CD8-positive, alpha-beta memory T cell (primary cell): Measurements from ENCODE around the gene MYO1A. TPM values are rescaled to one million over a fixed set of nuclear protein-coding genes. Genes with fewer than 3 reads are reported as not detected.

Experiments
- CTCF ChIA-PET: fragments of 350-600 bp; sonication (Branson Sonifier 250); formaldehyde crosslinking; loops from one replicate; lab custom pipeline; 2021; ENCODE audit warnings: antibody characterized with exemption; lab: Charles Lee
- POLR2A ChIA-PET: fragments of 350-600 bp; sonication (Branson Sonifier 250); formaldehyde crosslinking; loops from one replicate; lab custom pipeline; 2021; ENCODE audit warnings: antibody characterized with exemption; lab: Charles Lee
- DNase-seq, 5 donors: peaks; one replicate each; pipeline versions ENCODE4 v3.0.0 to v3.0.0-alpha.2; 2020 to 2022; ENCODE audit warnings: mixed read lengths in 1 of 5
- H3K27ac ChIP-seq: one replicate; pipeline ENCODE4 v1.7.0; 2013; ENCODE audit warnings: low read depth, mild to moderate bottlenecking, low read length, moderate library complexity
- H3K27me3 ChIP-seq: 2 replicates; pipeline ENCODE4 v1.7.0; 2013; ENCODE audit warnings: low read length, mild to moderate bottlenecking; ENCODE audit not compliant: insufficient read depth, poor library complexity, severe bottlenecking
- H3K36me3 ChIP-seq: 2 replicates; pipeline ENCODE4 v1.7.0; 2013; ENCODE audit warnings: mild to moderate bottlenecking, low read length, moderate library complexity; ENCODE audit not compliant: insufficient read depth
- H3K4me1 ChIP-seq: 2 replicates; pipeline ENCODE4 v1.7.0; 2013; ENCODE audit warnings: mild to moderate bottlenecking, low read length, moderate library complexity; ENCODE audit not compliant: insufficient read depth
- H3K4me3 ChIP-seq: 2 replicates; pipeline ENCODE4 v1.7.0; 2013; ENCODE audit warnings: mild to moderate bottlenecking, low read length
- H3K9me3 ChIP-seq: 2 replicates; pipeline ENCODE4 v1.7.0; 2013; ENCODE audit warnings: mild to moderate bottlenecking, low read length
- H3K27ac Mint-ChIP-seq, 8 donors: one replicate each; pipeline ENCODE4 v1.8.0; 2020 to 2021; ENCODE audit warnings: mixed read lengths in 8 of 8, mild to moderate bottlenecking in 6 of 8, inconsistent platforms in 3 of 8, moderate library complexity in 3 of 8
- H3K27me3 Mint-ChIP-seq, 2 donors: one replicate each; pipeline ENCODE4 v1.8.0; 2020 to 2021; ENCODE audit warnings: mixed read lengths in 2 of 2, mild to moderate bottlenecking in 1 of 2, moderate library complexity in 1 of 2
- H3K36me3 Mint-ChIP-seq, 3 donors: one replicate each; pipeline ENCODE4 v1.8.0; 2020 to 2021; ENCODE audit warnings: mixed read lengths in 3 of 3, inconsistent platforms in 1 of 3, mild to moderate bottlenecking in 1 of 3
- H3K4me1 Mint-ChIP-seq, 3 donors: one replicate each; pipeline ENCODE4 v1.8.0; 2020 to 2021; ENCODE audit warnings: mixed read lengths in 3 of 3, inconsistent platforms in 1 of 3, mild to moderate bottlenecking in 1 of 3
- H3K4me3 Mint-ChIP-seq, 7 donors: one replicate each; pipeline ENCODE4 v1.8.0; 2020 to 2021; ENCODE audit warnings: mixed read lengths in 7 of 7, mild to moderate bottlenecking in 6 of 7, moderate library complexity in 4 of 7, inconsistent platforms in 2 of 7
- H3K9me3 Mint-ChIP-seq, 5 donors: one replicate each; pipeline ENCODE4 v1.8.0; 2020 to 2022; ENCODE audit warnings: mixed read lengths in 5 of 5, mild to moderate bottlenecking in 3 of 5, moderate library complexity in 2 of 5, inconsistent platforms in 1 of 5
- polyA plus RNA-seq: library from polyadenylated mRNA; unstranded; fragments of 300-500 nt; fragmentation: Illumina TruSeq; gene quantifications from one replicate; pipeline ENCODE4 v1.2.3, GENCODE V29; 2021
- total RNA-seq, 2 experiments: library from RNA; stranded (reverse); gene quantifications; one replicate each; pipeline ENCODE4 v1.2.3, GENCODE V29; 2021

MYO1A gene
- total and polyA plus RNA-seq, 3 experiments from 2014 or later: 0.40 to 0.70 (median 0.51) TPM

- no peak for DNase-seq
- peaks cover 3% of the 10 kb centered on the region for H3K27me3 ChIP-seq
- POLR2A ChIA-PET: interaction anchor here (1.0 kb wide), 1 partner anchor 102 kb away, joined by 3 read pairs; no protein-coding TSS in a partner anchor
- no peaks in the 10 kb centered on the region for H3K36me3 ChIP-seq
- Mint-ChIP-seq H3K36me3 (peaks cover 0 to 4% (median 0%) of the 10 kb centered on the region in 3 donors), H3K27ac (peak overlapping the region in 2 of 8 donors; percentile 64 to 82), H3K27me3 (peaks cover 8 to 21% of the 10 kb centered on the region in 2 donors), H3K4me1 (peaks cover 27 to 33% (median 31%) of the 10 kb centered on the region in 3 donors), H3K4me3 (no peak overlapping the region), H3K9me3 (no peaks in the 10 kb centered on the region)
- no peak overlapping the region for H3K4me3 ChIP-seq
- no peak overlapping the region for H3K27ac ChIP-seq
- H3K4me1 ChIP-seq: peaks cover 41% of the 10 kb centered on the region
- no peaks in the 10 kb centered on the region for H3K9me3 ChIP-seq
- CTCF ChIA-PET: interaction anchor here (0.6 to 1.2 kb wide), 4 partner anchors 17 to 327 kb away, joined by 3 to 6 read pairs (median 3); no protein-coding TSS in a partner anchor
Observed at GRCh38 chr12:57010627-57011247, 39.2 kb downstream of the MYO1A start.

- H3K36me3 Mint-ChIP-seq: peaks cover 0 to 6% (median 0%) of the 10 kb centered on the region in 3 donors
- no peak for DNase-seq
- Histone ChIP-seq H3K27me3 (peaks cover 3% of the 10 kb centered on the region), H3K36me3 (no peaks in the 10 kb centered on the region), H3K9me3 (no peaks in the 10 kb centered on the region), H3K4me3 (no peak overlapping the region), H3K4me1 (peaks cover 47% of the 10 kb centered on the region), H3K27ac (no peak overlapping the region)
- POLR2A ChIA-PET: no interaction called here
- H3K4me3 Mint-ChIP-seq: no peak overlapping the region
- H3K27me3 Mint-ChIP-seq: peaks cover 7 to 14% of the 10 kb centered on the region in 2 donors
- no peaks in the 10 kb centered on the region for H3K9me3 Mint-ChIP-seq
- peaks cover 34 to 39% (median 37%) of the 10 kb centered on the region in 3 donors for H3K4me1 Mint-ChIP-seq
- peak overlapping the region in 1 of 8 donors; percentile 64 for H3K27ac Mint-ChIP-seq
- CTCF ChIA-PET: interaction anchor here (1.2 kb wide), 1 partner anchor 52 kb away, joined by 3 read pairs; no protein-coding TSS in a partner anchor
Observed at GRCh38 chr12:57009949-57010626, 39.8 kb downstream of the MYO1A start.

GRCh38 chr12:57008178-57008577, 41.8 kb downstream of the MYO1A start:
- Mint-ChIP-seq H3K36me3 (peaks cover 0 to 23% (median 7%) of the 10 kb centered on the region in 3 donors), H3K27me3 (peaks cover 0 to 1% of the 10 kb centered on the region in 2 donors), H3K4me3 (peak overlapping the region; percentile 41 to 85 (median 65)), H3K4me1 (peaks cover 45 to 57% (median 54%) of the 10 kb centered on the region in 3 donors), H3K9me3 (no peaks in the 10 kb centered on the region), H3K27ac (peak overlapping the region in 7 of 8 donors; percentile 41 to 77 (median 66))
- no peaks in the 10 kb centered on the region for H3K27me3 ChIP-seq
- ChIA-PET CTCF (interaction anchor here (0.7 to 1.9 kb wide), 9 partner anchors 20 to 115 kb away, joined by 3 to 8 read pairs (median 4); no protein-coding TSS in a partner anchor), POLR2A (no interaction called here)
- peaks cover 12% of the 10 kb centered on the region for H3K36me3 ChIP-seq
- no peak overlapping the region for H3K4me3 ChIP-seq
- H3K27ac ChIP-seq: no peak overlapping the region
- H3K4me1 ChIP-seq: peaks cover 52% of the 10 kb centered on the region
- peak in 2 of 5 donors; percentile 32 to 64 for DNase-seq
- H3K9me3 ChIP-seq: no peaks in the 10 kb centered on the region

- Histone ChIP-seq H3K27me3 (no peaks in the 10 kb centered on the region), H3K4me1 (peaks cover 56% of the 10 kb centered on the region), H3K9me3 (no peaks in the 10 kb centered on the region), H3K27ac (no peak overlapping the region), H3K36me3 (peaks cover 22% of the 10 kb centered on the region), H3K4me3 (peak overlapping the region; percentile 33)
- Mint-ChIP-seq H3K27me3 (no peaks in the 10 kb centered on the region), H3K4me3 (peak overlapping the region; percentile 81 to 92 (median 86)), H3K36me3 (peaks cover 4 to 35% (median 7%) of the 10 kb centered on the region in 3 donors), H3K27ac (peak overlapping the region; percentile 69 to 94 (median 84)), H3K4me1 (peaks cover 47 to 68% (median 63%) of the 10 kb centered on the region in 3 donors), H3K9me3 (no peaks in the 10 kb centered on the region)
- DNase-seq: peak in 1 of 5 donors; percentile 33
- ChIA-PET POLR2A (interaction anchor here (1.0 to 1.2 kb wide), 2 partner anchors 105 to 282 kb away, joined by 7 to 10 read pairs; partner anchors contain the start of gene NACA), CTCF (interaction anchor here (1.2 to 1.9 kb wide), 3 partner anchors 10 to 105 kb away, joined by 5 to 10 read pairs (median 7); partner anchors contain the start of gene STAT6)
Observed at GRCh38 chr12:57006809-57007475, 43.0 kb downstream of the MYO1A start.

- Histone ChIP-seq H3K36me3 (peaks cover 22% of the 10 kb centered on the region), H3K27ac (peak within 1 kb of the TSS; percentile 55), H3K27me3 (no peaks in the 10 kb centered on the region), H3K9me3 (no peaks in the 10 kb centered on the region), H3K4me3 (peak within 1 kb of the TSS; percentile 66), H3K4me1 (peaks cover 56% of the 10 kb centered on the region)
- ChIA-PET CTCF (interaction anchor here (1.2 to 3.7 kb wide), 6 partner anchors 10 to 249 kb away, joined by 3 to 19 read pairs (median 4); partner anchors contain the start of gene STAT6), POLR2A (interaction anchor here (1.2 kb wide), 1 partner anchor 106 kb away, joined by 10 read pairs; no protein-coding TSS in a partner anchor)
- Mint-ChIP-seq H3K4me3 (peak within 1 kb of the TSS; percentile 88 to 96 (median 92)), H3K9me3 (no peaks in the 10 kb centered on the region), H3K36me3 (peaks cover 4 to 43% (median 7%) of the 10 kb centered on the region in 3 donors), H3K27ac (peak within 1 kb of the TSS; percentile 84 to 96 (median 90)), H3K27me3 (no peaks in the 10 kb centered on the region), H3K4me1 (peaks cover 47 to 68% (median 63%) of the 10 kb centered on the region in 3 donors)
- DNase-seq: peak; percentile 61 to 78 (median 65)
Observed at GRCh38 chr12:57005980-57006808, 43.7 kb downstream of the MYO1A start, which contains the start of gene ZBTB39. Gene ZBTB39 (minus strand): TSS chr12:57006546. CDS start chr12:57004917, 1,629 bp downstream.

- Histone ChIP-seq H3K27ac (no peak overlapping the region), H3K27me3 (no peaks in the 10 kb centered on the region), H3K4me1 (peaks cover 57% of the 10 kb centered on the region), H3K9me3 (no peaks in the 10 kb centered on the region), H3K4me3 (no peak overlapping the region), H3K36me3 (peaks cover 24% of the 10 kb centered on the region)
- peak overlapping the region in 2 of 8 donors; percentile 32 to 92 for H3K27ac Mint-ChIP-seq
- POLR2A ChIA-PET: interaction anchor here (0.9 kb wide), 1 partner anchor 84 kb away, joined by 3 read pairs; no protein-coding TSS in a partner anchor
- peaks cover 52 to 81% (median 73%) of the 10 kb centered on the region in 3 donors for H3K4me1 Mint-ChIP-seq
- no peak for DNase-seq
- H3K9me3 Mint-ChIP-seq: no peaks in the 10 kb centered on the region
- peaks cover 4 to 57% (median 7%) of the 10 kb centered on the region in 3 donors for H3K36me3 Mint-ChIP-seq
- no peaks in the 10 kb centered on the region for H3K27me3 Mint-ChIP-seq
- CTCF ChIA-PET: interaction anchor here (1.0 to 4.6 kb wide), 9 partner anchors 10 to 248 kb away, joined by 3 to 23 read pairs (median 4); partner anchors contain the start of gene STAT6
- H3K4me3 Mint-ChIP-seq: peak overlapping the region in 6 of 7 donors; percentile 76 to 96 (median 91)
Observed at GRCh38 chr12:57004651-57005050, 45.3 kb downstream of the MYO1A start.
